ENCODE measurements around the gene TDP2. TPM values are rescaled to one million over a fixed set of nuclear protein-coding genes. Genes with fewer than 3 reads are reported as not detected.
"Not testable (repeated sequence)": the region's sequence is repeated elsewhere in the genome, so short reads cannot be mapped to it uniquely, and the experiment has no call there.

The TDP2 gene
- total RNA-seq, 8 experiments from 2014 or later: 18.3 to 40.5 (median 32.7) TPM

DNA sequence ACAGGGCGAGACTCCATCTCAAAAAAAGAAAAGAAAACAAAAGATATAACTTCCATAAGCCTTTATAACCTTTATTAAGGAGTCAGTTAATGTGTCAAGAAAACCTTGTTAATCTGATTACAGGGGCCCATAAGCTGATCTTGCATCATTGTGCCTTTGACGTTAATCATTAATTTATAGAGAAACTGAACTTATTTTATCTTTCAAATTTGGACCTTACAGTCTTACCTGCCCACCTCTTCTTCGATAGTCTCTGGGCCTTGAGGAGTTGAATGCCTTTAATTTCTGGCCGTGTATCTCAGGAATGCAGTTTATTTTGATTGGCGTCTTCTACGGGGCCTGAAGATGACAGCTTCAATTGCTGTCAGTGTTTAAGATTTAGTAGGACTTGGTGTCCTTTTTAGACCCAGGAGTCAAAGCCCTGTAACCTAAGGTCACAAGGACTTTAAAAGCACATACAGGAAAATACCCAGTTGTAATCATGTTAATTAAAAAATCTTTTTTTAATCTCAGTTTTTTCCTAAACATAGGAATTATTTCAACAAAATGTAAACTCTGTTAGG lies 6.0 kb upstream of the TDP2 start:
- peaks cover 2 to 3% of the 10 kb centered on the region in 2 donors for H3K4me1 ChIP-seq (replicated peaks in 1 of 2)
- WGBS, 10 experiments: 78 to 100% (median 90%) methylated on average over 2 to 6 of the region's 6 CpGs
- H3K4me3 ChIP-seq: no peak overlapping the region
- in situ Hi-C loops (cut with MboI; ENCODE audit: low pct_unique_long_range_greater_than_20kb in 2 of 9, low sequenced_read_pairs in 9 of 9, unreplicated experiment in 9 of 9): no loop called here
- no peak overlapping the region for H3K27ac ChIP-seq
- no peak for ATAC-seq (replicated peaks in 6 of 8)

DNA sequence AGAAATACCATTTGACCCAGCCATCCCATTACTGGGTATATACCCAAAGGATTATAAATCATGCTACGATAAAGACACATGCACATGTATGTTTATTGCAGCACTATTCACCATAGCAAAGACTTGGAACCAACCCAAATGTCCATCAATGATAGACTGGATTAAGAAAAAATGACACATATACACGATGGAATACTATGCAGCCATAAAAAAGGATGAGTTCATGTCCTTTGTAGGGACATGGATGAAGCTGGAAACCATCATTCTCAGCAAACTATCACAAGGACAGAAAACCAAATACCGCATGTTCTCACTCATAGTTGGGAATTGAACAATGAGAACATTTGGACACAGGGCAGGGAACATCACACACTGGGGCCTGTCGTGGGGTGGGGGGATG lies 4.4 kb upstream of the TDP2 start:
- 80 to 100% (median 100%) methylated on average over 1 to 2 of the region's 4 CpGs; no CpG with 5 or more reads in 4 of the 10 experiments for WGBS, 10 experiments
- H3K4me1 ChIP-seq (replicated peaks in 1 of 2); ATAC-seq (replicated peaks in 6 of 8); H3K27ac ChIP-seq; in situ Hi-C loops (cut with MboI; ENCODE audit: low pct_unique_long_range_greater_than_20kb in 2 of 9, low sequenced_read_pairs in 9 of 9, unreplicated experiment in 9 of 9); H3K4me3 ChIP-seq: not testable (repeated sequence)

DNA sequence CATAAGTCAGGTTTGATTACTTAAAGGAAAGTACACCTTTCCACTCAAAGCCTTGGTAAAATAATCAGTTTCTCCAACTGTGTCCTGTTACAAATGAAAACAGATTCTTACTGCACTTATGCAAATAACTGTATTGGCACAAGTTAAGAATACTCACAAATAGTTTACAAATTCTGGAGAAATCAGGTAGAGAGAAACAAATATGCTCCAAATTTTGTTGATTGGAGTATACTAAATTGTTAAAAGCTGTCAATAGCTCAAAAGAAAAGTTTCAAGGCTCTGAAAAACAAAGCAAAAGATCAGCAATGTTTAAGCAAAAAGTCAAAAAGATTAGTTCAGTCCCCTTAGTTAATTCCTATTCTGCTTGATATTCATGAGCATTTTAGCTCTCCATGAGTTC lies 3.8 kb upstream of the TDP2 start:
- H3K4me3 ChIP-seq; H3K4me1 ChIP-seq (replicated peaks in 1 of 2); H3K27ac ChIP-seq; ATAC-seq (replicated peaks in 6 of 8); in situ Hi-C loops (cut with MboI; ENCODE audit: low pct_unique_long_range_greater_than_20kb in 2 of 9, low sequenced_read_pairs in 9 of 9, unreplicated experiment in 9 of 9): not testable (repeated sequence)

DNA sequence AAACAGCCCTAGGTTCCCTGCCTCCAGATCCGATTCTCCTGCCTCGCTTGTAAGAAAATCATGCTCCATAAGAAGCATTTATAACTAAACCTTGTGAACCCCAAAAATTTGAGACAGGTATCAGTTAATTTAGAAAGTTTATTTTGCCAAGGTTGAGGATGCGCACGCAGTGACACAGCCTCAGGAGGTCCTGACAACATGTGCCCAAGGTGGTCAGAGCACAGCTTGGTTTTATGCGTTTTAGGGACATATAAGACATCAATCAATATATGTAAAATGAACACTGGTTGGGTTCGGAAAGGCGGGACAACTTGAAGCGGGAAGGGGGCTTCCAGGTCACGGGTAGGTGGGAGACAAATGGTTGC lies 2.3 kb upstream of the TDP2 start:
- peaks cover 11 to 15% of the 10 kb centered on the region in 2 donors for H3K4me1 ChIP-seq (replicated peaks in 1 of 2)
- in situ Hi-C loops (cut with MboI; ENCODE audit: low pct_unique_long_range_greater_than_20kb in 2 of 9, low sequenced_read_pairs in 9 of 9, unreplicated experiment in 9 of 9): no loop called here
- 87 to 100% (median 96%) methylated on average over 3 to 8 of the region's 9 CpGs for WGBS, 10 experiments
- no peak overlapping the region for H3K27ac ChIP-seq
- no peak for ATAC-seq (replicated peaks in 6 of 8)
- no peak overlapping the region for H3K4me3 ChIP-seq

DNA sequence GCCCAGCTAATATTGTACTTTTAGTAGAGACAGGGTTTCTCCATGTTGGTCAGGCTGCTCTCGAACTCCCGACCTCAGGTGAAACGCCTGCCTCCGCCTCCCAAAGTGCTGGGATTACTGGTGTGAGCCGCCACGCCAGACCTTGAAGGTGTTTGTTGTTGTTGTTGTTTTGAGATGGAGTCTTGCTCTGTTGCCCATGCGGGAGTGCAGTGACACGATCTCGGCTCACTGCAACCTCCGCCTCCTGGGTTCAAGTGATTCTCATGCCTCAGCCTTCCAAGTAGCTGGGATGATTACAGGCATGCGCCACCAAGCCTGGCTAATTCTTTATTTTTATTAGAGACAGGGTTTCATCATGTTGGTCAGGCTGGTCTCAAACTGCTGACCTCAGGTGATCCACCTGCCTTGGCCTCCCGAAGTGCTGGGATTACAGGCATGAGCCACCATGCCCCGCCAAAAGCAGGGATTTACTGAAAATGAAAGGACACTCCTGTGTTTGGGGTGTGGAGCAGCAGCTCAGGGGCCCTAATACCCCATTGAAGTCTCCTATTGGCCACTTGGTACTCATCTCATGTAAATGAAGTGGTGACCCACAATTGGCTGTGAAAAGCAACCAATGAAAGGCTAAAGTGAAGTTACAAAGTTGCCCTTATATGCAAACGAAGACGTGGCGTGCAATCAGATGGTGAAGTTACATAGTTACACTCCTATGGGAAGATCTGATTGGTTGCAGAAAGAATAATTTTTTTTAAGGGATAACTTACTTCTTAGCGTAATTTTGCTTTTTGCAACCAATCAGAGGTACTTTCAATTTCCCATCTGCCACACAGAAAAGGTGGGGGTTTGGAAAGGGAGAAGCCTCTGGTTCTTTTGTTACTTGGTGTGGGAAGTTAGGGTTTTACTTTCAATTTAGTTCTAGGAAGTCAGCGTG lies 1.6 kb upstream of the TDP2 start:
- peaks cover 11 to 15% of the 10 kb centered on the region in 2 donors for H3K4me1 ChIP-seq (replicated peaks in 1 of 2)
- 83 to 100% (median 99%) methylated on average over 1 to 11 of the region's 18 CpGs for WGBS, 10 experiments
- H3K27ac ChIP-seq; ATAC-seq (replicated peaks in 6 of 8); in situ Hi-C loops (cut with MboI; ENCODE audit: low pct_unique_long_range_greater_than_20kb in 2 of 9, low sequenced_read_pairs in 9 of 9, unreplicated experiment in 9 of 9): not testable (repeated sequence)
- peak overlapping the region in 1 of 5 donors; percentile 76 for H3K4me3 ChIP-seq

DNA sequence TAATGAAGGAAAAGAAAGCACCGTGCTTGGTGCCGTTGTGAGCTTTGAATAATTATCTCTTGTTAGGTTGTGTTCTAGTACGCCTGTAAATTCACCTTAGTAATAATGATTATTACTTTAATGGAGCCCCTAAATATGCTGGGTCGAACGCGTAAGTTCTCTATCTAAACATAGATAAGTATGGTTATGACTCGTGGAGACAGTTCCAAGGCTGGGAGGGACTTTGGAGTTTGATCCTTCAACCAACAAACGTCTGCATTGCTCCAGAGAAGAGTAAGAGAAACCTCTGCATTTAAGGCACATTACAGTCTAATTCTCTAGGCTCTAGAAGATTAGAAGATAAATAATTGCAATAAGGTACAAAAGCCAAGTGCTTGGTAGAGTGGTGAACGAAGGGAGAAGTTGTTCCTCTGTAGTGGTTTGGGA lies 692 bp upstream of the TDP2 start:
- Histone ChIP-seq H3K4me1 (replicated peaks in 1 of 2) (peaks cover 11 to 15% of the 10 kb centered on the region in 2 donors), H3K4me3 (peak overlapping the region; percentile 66 to 81 (median 76)), H3K27ac (peak overlapping the region; percentile 23 to 69)
- WGBS, 10 experiments: 0 to 32% (median 17%) methylated on average over 2 to 9 of the region's 9 CpGs
- in situ Hi-C loops (cut with MboI; ENCODE audit: low pct_unique_long_range_greater_than_20kb in 2 of 9, low sequenced_read_pairs in 9 of 9, unreplicated experiment in 9 of 9): no loop called here
- peak in 3 of 8 experiments; percentile 2 to 4 (median 3) for ATAC-seq (replicated peaks in 6 of 8)

DNA sequence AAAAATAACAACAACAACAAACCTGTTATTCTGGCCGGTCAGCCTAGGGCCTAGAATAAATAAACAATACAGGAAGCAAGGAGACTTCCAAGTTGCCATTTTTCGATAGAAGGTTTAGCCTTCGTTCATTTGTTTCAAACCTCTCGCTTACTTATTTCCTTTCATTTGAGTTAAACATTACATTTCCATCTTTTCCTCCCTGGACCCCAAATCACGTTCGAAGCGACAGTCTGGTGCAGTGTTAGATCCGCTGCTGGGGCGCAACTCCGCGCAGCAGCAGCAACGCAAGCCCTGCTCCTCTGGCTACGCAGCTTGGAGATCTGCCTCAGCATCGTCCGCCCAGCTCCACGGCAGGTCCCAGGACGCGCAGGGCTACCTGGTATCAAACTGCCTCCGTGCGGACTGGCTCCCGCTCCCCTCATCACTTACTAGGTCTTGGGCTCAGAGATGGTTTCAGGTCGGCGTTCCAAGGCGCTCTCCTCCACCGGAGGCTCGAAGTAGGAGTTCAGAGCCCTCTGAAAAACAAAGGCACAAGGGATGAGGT lies 530 bp downstream of the TDP2 start:
- in situ Hi-C loops (cut with MboI; ENCODE audit: low pct_unique_long_range_greater_than_20kb in 2 of 9, low sequenced_read_pairs in 9 of 9, unreplicated experiment in 9 of 9): no loop called here
- Histone ChIP-seq H3K27ac (peak overlapping the region; percentile 67 to 69), H3K4me1 (replicated peaks in 1 of 2) (peaks cover 11 to 15% of the 10 kb centered on the region in 2 donors), H3K4me3 (peak overlapping the region; percentile 66 to 81 (median 76))
- 0 to 4% (median 0%) methylated on average over 2 to 16 of the region's 26 CpGs; no CpG with 5 or more reads in 1 of the 10 experiments for WGBS, 10 experiments
- peak; percentile 34 to 61 (median 53) for ATAC-seq (replicated peaks in 6 of 8)

DNA sequence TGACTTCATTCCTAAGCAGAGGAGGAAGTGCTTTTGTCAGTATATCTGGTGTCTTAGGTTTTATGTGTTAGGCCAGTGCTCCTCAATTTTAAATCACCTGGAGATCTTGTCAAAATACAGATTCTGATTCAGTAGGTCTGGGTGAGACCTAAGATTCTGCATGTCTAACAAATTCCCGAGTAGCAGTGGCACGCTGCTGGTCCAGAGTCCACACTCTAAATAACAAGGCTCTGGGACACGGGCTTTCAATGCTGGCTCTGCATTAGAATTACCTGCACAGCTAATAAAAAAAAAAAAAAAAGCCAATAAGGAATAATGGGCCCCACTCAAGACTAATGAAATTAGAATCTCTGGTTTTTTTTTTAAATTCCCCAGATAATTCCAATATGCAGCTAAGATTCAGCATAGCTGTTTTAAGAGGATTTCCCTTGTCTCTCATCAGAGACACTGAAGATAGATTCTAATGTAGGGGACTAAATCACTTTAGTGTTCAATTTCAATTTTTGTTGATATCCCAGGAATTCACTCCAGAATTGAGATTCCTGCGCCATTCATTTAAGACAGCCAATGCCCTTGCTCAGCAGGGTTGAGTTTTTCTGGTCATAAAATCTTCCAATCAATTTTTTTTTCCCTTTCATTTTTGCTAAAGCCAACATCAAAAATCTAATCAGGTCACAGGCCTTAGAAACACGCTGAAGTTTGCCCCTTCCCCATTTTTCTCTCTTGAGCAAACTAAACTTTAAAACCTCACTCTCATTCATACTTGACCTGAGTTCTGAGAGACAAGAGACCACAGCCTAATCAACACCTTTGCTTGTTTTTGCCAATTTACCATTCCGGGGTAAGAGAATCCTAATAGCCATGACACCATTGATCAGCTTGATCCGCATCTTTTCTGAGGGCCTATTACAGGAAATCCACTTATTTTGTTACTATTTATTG lies 2.4 kb downstream of the TDP2 start:
- peaks cover 11 to 15% of the 10 kb centered on the region in 2 donors for H3K4me1 ChIP-seq (replicated peaks in 1 of 2)
- H3K4me3 ChIP-seq: peak overlapping the region in 1 of 5 donors; percentile 66
- no peak overlapping the region for H3K27ac ChIP-seq
- in situ Hi-C loops (cut with MboI; ENCODE audit: low pct_unique_long_range_greater_than_20kb in 2 of 9, low sequenced_read_pairs in 9 of 9, unreplicated experiment in 9 of 9): no loop called here
- 84 to 100% (median 95%) methylated on average over 2 to 7 of the region's 7 CpGs for WGBS, 10 experiments
- ATAC-seq (replicated peaks in 6 of 8): no peak

DNA sequence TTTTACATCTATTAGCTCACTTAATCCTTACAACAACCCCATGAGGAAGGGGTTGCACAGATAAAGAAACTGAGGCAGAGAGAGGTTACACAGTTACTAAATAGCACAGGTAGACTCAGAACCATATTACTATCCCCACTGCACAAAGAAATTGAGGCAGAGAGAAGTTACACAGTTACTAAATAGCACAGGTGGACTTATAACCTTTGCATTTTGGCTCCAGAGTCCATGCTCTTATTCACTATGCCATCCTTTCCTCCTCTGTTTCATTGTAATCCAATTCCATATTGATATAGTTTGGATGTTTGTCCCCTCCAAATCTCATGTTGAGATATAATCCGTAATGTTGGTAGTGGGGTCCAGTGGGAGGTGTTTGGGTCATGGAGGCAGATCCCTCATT lies 3.5 kb downstream of the TDP2 start:
- no peak overlapping the region for H3K27ac ChIP-seq
- in situ Hi-C loops (cut with MboI; ENCODE audit: low pct_unique_long_range_greater_than_20kb in 2 of 9, low sequenced_read_pairs in 9 of 9, unreplicated experiment in 9 of 9): no loop called here
- 92 to 100% (median 100%) methylated on average over 1 of the region's 1 CpG; no CpG with 5 or more reads in 7 of the 10 experiments for WGBS, 10 experiments
- no peak overlapping the region for H3K4me3 ChIP-seq
- ATAC-seq (replicated peaks in 6 of 8): no peak
- peaks cover 11 to 15% of the 10 kb centered on the region in 2 donors for H3K4me1 ChIP-seq (replicated peaks in 1 of 2)

DNA sequence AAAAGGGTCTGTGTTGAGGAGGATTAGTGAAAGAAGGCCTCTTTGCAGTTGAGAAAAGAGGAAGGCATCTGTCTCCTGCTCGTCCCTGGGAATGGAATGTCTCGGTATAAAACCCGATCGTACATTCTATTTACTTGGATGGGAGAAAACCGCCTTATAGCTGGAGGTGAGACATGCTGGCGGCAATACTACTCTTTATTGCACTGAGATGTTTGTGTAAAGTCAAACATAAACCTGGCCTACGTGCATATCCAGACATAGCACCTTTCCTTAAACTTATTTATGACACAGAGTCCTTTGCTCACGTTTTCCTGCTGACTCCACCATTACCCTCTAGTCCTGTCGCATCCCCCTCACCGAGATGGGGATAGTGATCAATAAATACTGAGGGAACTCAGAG lies 4.5 kb downstream of the TDP2 start:
- Histone ChIP-seq H3K27ac (no peak overlapping the region), H3K4me3 (no peak overlapping the region), H3K4me1 (replicated peaks in 1 of 2) (peaks cover 6 to 11% of the 10 kb centered on the region in 2 donors)
- no peak for ATAC-seq (replicated peaks in 6 of 8)
- 93 to 100% (median 99%) methylated on average over 1 to 10 of the region's 10 CpGs; no CpG with 5 or more reads in 3 of the 10 experiments for WGBS, 10 experiments
- in situ Hi-C loops (cut with MboI; ENCODE audit: low pct_unique_long_range_greater_than_20kb in 2 of 9, low sequenced_read_pairs in 9 of 9, unreplicated experiment in 9 of 9): no loop called here

DNA sequence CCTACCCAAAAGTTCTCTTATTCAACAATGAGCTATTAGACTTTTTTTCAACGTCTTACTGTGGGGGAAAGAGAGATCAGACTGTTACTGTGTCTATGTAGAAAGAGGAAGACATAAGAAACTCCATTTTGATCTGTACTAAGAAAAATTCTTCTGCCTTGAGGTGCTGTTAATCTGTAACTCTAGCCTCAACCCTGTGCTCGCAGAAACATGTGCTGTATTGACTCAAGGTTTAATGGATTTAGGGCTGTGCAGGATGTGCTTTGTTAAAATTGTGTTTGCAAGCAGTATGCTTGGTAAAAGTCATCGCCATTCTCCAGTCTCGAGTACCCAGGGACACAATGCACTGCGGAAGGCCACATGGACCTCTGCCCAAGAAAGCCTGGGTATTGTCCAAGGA lies 4.9 kb downstream of the TDP2 start:
- peaks cover 6 to 11% of the 10 kb centered on the region in 2 donors for H3K4me1 ChIP-seq (replicated peaks in 1 of 2)
- in situ Hi-C loops (cut with MboI; ENCODE audit: low pct_unique_long_range_greater_than_20kb in 2 of 9, low sequenced_read_pairs in 9 of 9, unreplicated experiment in 9 of 9); H3K27ac ChIP-seq; ATAC-seq (replicated peaks in 6 of 8); H3K4me3 ChIP-seq: not testable (repeated sequence)
- 56 to 100% (median 83%) methylated on average over 1 to 4 of the region's 5 CpGs for WGBS, 10 experiments

DNA sequence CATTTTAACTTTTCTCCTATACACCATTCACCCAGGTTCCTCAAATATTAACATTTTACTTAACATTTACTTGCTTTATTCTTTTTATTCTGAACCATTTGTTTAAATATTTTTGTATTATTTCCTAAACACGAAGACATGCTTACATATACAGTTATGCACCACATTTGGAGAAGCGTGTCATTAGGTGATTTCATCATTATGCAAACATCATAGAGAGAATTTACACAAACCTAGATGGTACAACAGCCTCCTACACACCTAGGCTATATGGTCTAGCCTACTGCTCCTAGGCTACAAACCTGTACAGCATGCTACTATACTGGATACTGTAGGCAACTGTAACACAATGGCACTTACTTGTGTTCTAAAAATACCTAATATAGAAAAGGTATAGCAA lies 6.6 kb downstream of the TDP2 start:
- Histone ChIP-seq H3K27ac (no peak overlapping the region), H3K4me3 (no peak overlapping the region), H3K4me1 (replicated peaks in 1 of 2) (peaks cover 4 to 6% of the 10 kb centered on the region in 2 donors)
- 75 to 100% (median 98%) methylated on average over 2 of the region's 2 CpGs; no CpG with 5 or more reads in 2 of the 10 experiments for WGBS, 10 experiments
- in situ Hi-C loops (cut with MboI; ENCODE audit: low pct_unique_long_range_greater_than_20kb in 2 of 9, low sequenced_read_pairs in 9 of 9, unreplicated experiment in 9 of 9): no loop called here
- ATAC-seq (replicated peaks in 6 of 8): no peak
